NCI-H510A (cell line): Measurements from ENCODE around the gene CD48.
"Not testable (repeated sequence)": the region's sequence is repeated elsewhere in the genome, so short reads cannot be mapped to it uniquely, and the experiment has no call there.

Source experiments
- DNase-seq: peaks from one replicate; lab custom pipeline; 2025; lab: John Stamatoyannopoulos, UW

Gene CD48

DNA sequence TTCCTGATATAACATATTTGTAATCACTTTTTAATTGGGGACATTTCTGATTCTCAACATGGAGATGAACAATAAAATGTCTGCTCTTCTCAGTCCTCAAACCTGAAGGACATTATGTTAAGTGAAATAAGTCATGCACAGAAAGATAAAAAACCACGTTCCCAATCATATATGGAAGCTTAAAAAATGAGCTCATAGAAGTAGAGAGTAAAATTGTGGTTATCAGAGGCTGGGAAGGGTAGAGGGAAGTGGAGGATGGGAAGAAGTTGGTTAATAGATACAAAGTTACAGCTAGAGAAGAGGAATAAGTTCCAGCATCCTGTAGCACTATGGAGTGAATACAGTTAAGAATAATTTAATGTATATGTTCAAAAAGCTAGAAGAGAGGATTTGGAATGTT lies 1.5 kb upstream of the CD48 start:
- DNase-seq = no peak

DNA sequence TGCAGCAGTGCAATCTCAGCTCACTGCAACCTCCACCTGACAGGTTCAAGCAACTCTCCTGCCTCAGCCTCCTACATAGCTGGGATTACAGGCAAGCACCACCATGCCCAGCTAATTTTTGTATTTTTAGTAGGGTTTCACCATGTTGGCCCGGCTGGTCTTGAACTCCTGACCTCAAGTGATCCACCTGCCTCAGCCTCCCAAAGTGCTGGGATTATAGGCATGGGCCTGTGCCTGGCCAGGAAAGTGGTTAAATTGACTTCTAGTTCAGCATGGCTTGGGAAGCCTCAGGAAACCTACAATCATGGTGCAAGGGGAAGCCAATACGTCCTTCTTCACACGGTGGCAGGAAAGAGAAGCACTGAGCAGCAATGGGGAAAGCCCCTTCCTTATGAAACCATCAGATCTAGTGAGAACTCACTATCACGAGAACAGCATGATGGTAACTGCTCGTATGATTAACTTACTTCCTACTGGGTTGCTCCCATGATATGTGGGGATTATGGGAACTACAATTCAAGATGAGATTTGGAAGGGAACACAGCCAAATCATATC lies 981 bp upstream of the CD48 start:
- DNase-seq = not testable (repeated sequence)

DNA sequence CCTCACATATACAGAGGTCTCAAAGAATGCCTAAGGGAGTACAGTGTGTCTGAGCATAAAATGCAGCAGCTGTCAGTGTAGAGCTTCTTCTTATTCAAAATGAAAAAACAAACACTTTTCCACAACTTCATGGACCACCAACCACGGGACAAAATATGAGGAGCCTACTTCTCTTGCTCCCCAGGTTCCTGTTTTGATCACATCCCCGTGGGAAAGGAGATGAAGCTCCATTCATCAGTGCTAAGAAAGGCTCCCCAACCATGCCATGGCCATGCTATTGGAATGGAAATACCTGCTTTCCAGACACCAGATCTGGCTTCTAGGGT lies 383 bp downstream of the CD48 start:
- DNase-seq = no peak

DNA sequence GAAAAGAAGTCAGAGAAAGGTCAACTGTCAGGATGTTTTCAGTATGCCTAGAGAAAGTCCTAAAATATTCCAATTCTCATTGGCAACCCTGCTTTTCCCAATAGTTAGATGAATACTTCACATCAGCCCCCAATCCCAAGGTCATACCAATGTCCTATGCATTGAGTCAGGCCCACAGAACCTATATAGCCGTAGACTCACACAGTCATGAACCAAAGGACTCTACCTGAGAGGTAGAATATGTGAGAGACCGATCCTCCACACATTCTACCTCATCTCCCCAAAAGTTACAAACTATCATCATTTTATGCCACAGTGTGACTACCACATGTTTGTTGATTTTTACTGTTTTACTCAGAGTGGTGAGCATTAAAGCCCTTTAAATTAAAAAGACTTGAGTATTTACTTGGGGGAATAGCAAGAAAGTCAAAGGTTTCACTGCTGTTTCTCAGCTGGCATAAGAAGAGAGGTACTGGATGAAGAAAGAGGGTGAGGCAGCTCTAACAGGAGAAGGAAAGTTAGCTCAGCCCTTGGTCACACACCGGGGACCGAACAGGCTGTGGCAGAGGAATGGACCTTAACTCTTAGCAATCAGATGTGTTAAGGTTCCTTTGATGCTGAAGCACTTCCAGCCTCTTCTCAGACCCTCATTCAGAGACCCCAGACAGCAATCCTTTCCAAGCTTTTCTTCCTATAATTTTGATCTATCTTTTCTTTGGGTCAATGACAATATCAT lies 937 bp downstream of the CD48 start:
- DNase-seq = no peak

DNA sequence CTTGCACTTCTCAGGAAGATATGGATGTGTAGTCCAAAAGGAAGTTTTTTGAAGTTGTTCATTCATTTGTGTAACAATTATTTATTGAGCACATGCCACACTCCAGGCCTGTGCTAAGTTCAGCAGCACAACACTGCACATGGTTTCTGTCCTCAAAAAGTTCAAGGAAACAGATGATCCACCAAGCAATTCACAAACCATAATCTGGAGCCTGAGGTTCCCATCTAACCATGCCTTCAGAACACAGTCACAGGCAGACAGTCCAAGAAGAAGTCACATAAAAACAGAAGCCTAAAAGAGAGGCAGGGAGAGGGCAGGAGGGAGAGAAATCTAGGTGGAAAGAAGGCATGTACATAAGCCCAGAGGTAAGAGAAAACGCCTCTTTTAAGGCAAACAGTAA lies 1.9 kb downstream of the CD48 start:
- DNase-seq = no peak

DNA sequence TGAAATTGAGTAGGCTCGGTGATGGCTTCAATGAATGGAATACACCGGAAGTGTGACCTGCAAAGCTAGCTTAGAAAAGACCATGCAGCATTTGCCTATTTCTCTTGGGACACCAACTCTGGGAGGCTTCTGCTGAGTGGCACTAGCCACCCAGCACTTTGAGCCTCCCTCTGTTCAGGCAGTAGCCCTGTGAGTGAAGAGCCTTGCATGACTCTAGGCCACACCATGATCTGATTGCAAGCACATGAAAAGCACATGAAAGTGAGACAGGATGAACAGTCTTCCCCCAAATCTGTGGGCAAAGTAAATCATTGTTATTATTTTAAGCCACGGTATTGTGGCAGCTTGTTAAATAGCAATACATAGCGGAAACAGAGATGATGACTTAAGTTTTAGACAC lies 2.8 kb downstream of the CD48 start:
- DNase-seq = no peak

DNA sequence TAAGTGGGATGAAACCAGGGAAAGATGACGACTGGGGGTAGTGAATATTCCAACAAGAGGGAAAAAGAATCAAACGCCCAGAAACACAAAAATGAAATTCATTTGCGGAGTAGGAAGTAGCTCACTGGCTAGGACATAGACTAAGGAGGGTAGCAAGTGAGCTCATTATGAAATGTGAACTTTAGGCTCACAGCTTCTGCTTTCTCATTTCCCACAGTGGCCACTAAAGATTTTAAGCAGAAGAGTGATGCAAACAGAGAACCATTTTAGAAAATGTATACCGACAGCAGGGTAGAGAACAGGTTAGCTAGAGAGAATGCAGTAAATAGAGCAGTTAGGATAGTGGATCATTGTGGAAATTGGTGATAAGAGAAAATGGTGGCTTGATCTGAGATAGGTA lies 3.5 kb downstream of the CD48 start:
- DNase-seq = no peak

DNA sequence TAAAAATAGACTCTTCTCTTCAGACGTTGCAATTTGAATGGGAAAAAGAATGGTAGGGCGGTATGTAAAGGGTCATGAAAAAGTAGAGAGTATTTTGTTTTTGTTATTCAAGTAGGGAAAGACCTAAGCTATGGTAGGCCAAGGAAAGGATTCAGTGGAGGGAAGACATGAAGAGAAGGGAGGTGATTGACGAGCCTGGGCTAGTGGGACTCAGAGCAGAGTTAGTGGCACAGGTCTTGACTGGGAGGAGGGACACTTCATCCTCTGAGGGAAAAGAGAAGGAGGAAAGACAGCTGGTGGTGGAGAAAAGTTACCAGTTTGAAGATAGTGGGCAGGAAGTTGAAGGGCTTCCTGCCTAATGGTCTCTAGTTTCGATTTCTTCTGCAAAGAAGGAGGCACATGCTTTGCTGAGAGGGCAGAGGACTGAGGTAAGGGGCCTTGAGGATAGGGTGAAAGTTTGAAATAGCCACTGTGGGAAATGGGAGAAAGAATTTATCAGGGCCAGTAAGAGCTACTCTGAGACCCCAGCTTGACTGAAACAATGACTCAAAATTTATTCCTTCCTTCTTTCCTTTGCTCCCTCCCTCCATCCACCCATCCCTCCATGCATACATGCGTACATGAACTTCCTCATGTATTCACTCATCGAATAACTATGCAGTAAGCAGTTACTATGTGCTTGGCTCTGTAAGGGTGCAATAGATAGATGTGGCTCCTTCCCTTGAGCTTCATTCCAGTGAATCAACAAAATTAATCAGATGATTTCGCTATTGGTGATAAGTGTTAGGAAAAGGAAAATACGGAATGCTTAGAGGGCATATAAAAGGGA lies 4.2 kb downstream of the CD48 start:
- no peak for DNase-seq

DNA sequence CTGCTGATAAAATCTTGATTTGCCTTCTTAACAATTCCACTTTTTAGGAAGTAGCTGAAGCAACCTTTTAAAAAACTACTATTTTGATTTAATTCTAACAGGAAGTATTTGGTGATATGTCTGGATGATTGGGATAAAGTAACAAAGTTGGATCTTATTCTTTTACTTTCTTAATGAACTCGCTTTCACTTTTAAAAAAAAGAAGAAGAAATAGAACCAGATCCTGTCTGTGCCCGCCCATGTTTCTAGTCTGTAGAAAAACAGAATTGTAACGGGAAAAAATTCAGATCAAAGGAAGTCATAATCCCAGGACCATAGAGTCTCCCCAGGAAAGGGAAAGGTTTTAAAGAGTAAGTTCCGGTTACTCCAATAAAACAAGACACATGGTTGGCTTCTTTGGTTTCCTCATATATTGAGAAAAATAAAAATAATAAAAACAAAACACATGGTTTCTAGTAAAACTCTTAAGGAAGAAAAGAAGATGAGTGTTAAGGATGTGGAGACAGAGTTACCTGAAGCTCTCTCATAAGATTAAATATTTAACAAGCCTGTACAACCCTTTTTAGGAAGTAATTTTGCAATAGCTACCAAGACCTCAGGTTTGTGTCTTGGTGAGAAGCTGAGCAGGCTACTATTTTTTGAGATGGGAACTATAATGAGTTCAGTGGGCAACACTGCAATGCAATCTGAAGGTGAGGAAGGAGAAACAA lies 4.9 kb downstream of the CD48 start:
- no peak for DNase-seq

DNA sequence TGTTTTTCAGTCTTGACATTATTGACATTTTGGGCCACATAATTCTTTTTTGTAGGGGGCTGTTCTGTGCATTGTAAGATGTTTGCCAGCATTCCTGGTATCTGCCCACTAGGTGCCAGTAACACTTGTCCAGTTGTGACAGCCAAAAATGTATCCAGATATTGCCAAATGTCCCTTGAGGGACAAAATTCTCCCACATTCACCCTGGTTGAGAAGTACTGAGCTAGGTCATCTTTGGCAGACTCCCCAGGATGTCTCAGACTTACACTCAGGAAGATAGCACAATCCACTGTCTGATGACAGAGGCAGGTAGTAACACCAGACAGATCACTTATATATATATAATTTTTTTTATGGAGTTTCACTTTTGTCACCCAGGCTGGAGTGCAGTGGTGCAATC lies 5.9 kb downstream of the CD48 start:
- no peak for DNase-seq

DNA sequence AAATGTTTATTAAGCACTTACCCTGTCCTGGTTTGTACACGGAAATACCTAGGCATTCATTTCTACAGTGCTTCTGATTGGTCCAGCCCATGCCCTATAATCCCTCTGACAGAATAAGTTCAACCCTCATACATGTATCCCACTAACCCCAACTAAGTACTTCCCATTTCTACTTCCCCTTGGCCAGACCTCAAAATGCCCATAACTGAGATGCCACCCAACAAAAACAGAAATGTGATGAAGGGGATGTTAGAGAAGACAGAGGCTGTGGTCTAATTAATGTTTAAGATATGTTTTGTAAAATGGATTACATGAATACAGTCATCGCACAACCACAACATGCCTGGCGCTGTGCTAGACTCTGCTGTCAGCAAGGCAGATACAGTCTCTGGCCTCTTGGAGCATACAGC lies 6.4 kb downstream of the CD48 start:
- not testable (repeated sequence) for DNase-seq

DNA sequence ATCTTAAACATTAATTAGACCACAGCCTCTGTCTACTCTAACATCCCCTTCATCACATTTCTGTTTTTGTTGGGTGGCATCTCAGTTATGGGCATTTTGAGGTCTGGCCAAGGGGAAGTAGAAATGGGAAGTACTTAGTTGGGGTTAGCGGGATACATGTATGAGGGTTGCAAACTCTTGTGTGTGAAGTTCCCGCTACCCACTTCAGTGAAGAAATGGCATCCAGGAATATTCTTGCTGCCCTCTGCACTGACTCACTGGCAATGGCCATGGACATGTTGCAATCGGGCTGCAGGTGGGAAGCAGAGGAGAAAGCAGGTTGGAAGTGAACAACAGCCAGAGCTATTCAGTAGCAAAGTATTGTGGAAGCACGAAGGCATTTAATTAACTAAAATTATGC lies 7.4 kb downstream of the CD48 start:
- DNase-seq = no peak

DNA sequence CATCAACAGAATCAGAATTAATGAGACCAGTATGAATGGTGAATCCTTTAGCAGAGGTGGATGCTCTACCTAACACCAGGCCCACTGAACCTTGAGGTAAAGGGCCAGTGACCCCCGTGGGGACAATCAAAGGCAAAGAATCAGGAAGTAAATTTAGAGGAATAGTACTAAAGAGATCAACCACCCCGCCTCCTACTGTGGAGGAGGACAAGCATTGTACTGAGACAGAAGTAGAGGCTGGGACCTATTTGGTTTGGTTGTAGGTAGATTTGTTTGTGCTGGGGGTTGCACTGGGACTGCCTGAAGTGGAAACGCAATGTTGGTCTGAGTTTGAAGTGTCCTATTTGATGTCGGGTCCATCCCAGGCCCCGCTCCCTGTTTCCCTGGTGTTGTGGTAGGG lies 9.5 kb downstream of the CD48 start:
- no peak for DNase-seq

DNA sequence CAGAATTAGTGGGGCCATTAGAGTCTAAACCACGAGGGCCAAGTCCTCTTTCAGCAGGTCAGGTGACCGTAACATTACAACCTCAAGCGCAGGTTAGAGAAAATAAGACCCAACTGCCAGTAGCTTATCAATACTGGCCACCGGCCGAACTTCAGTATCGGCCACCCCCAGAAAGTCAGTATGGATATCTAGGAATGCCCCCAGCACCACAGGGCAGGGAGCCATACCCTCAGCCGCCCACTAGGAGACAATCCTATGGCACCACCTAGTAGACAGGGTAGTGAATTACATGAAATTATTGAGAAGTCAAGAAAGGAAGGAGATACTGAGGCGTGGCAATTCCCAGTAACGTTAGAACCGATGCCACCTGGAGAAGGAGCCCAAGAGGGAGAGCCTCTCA lies 19.2 kb downstream of the CD48 start:
- not testable (repeated sequence) for DNase-seq

DNA sequence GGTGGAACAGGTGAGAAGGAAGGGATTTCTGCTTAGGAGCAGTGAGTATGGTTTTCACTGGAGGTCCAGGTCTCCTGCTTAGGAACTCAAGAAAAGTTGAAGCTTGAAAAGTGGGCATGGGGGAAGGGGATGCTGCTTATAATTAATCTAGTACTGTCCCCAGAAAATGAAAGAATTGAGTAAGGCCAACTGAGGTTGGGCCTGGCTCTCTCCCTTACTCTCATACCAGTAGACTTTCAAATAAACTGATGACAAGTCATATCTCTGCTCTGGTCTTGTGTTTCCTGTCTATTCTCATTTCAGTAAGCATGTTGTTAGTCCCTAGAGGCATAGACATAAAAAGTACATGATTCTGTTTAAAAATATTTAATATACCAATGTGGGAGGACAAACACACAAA lies 26.4 kb downstream of the CD48 start:
- DNase-seq = no peak

DNA sequence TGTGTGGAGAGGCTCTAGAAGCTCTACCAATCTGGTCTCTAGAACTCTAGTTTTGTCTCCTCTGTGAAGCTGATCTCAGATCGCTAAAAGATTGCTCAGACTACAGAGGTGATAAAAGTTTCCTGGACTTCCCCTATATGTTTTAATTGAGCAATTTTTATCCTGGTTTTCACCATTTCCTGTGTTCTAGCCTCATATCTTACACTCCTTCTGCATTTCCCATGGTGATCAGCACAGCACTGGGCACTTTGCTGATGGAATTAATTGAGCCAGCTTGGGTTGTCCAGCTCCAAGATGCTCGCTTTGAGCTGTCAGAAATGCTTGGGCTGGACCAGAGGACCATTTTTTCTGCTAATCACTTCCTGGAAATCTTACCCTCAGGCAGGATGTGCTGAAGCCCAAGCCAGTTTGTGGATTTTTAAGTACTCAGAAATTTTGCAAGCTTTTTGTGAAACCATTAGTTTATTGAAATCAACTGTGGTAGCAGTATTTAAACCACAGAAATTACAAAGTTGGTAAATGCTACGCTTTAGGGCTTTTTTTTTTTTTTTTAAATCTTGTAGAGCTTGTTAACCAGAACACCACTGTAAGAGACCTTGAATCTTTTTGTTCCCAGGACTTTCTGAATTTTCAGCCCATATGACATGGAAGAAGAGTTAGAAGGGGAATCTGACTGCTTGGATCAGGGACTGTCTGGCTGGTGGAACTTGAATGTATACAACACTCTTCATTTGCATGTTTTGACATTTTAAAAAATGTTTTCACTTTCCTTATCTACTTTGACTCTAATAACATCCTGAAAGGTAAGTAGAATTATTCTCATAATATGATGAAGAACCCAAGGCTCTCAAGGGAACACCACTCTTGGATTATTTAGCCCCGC lies 28.4 kb downstream of the CD48 start:
- DNase-seq = no peak

DNA sequence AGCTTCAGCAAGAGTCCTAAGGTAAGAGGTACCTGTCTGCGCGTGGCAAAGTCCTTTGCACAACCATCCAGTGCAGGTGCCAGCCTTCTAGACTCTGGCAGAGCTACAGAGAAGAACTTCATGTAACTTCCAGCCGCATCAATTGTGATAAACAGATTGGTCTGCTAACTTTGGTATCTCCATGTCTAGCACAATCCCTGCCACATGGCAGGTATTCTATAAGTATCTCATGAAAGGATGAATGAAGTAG lies 29.8 kb downstream of the CD48 start:
- no peak for DNase-seq

DNA sequence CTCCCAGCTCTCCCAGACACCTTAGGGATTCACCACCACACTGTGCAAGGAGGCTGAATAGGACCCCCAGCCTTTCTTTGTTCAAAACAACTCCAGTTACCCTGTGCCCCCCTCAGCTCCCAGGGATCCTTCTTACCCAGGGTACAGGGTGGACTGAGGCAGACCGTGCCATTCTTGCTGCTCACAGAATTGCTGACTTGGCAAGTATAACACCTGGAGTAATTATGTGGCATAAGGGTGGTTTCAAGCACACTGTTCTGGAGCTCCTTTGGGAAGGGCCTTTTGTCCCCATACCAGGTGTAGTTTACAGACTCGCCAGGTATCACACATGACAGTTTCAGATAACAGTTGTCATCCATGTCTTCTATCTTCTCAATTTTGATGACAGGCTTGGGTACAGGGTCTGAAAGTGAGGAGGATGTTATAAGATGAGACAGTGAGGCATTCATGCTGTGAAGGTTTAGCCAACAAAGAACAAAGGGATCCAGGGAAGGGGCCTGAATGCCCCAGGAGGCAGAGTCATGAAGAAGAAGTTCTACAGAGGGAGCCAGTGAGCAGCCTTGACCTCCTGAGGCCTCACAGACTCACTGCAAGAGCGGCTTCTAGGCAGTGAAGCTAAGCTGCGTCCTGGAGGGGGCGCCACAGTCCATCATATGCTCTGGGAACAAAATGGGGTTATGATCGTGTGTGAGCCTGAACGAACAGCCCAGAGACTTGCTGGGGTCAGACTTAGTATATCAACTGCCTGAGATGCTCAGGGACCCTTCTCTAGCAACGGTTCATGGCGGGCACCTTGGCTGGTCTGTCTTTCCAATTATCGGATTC lies 30.3 kb downstream of the CD48 start:
- DNase-seq = no peak

DNA sequence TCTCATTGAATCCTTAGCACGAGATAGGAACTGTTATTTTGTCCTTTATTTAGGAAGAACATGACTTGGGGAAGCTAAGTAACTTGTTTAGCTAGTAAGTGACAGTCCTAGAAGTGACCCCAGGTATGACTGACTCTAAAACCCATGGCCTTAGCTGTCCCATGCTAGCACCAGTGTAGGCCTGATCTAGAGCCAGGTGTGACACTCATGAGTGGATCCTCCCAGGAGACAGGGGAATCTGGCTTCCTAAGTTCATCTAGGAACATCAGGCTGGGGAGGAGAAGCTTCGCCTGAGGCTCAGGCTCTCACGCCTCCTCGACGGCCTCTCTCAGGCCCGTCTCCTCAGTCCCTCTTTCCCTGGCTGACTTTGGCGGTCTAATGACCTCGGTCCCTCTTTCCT lies 31.2 kb downstream of the CD48 start:
- DNase-seq = no peak

DNA sequence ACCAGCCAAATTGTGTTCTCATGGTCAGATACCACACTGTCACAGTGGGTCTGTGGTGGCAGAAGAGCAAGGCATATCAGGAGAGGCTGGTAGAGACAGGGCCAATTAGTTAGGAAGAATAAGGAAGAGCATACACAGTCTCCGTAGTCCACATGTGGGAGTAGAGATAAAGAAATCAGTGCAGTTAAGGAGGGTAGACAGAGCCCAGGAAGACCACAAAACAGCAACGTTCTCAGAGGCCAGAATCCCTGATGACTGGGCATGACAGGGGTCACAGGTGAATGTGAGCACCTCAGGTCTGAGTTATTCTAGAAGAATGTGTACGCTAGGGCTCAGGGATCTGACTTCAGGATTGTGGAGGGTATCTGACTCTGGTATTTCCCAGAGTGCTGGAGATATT lies 31.7 kb downstream of the CD48 start:
- no peak for DNase-seq

DNA sequence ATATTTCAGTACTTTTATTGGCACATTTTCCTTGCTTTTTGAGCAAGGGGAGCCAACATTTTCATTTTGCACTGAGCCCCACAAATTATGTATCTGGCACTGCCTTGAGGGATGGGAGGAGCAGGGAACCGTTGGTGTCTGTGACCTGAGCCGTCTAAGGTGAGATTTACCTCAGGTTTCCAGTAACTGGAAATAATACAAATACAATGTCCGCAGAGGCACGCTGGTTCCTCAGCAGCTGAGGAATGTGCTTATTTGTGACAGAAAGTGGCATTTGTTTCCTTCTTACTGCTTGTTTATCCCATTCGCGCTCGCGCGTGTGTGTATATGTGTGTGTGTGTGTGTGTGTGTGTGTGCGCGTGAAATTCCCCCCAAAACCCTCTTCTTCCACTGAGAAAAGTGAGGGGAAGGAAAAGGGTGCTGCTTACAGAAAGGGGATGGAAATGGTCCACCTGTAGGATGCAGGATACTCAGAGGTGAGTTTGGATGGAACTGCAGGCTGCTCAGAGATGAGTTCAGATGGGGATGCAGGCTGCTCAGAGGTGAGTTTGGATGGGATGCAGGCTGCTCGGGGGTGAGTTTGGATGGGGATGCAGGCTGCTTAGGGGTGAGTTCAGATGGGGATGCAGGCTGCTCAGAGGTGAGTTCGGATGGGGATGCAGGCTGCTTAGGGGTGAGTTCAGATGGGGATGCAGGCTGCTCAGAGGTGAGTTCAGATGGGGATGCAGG lies 34.6 kb downstream of the CD48 start:
- DNase-seq = no peak
